ENCODE data around the gene OR51B6.

The OR51B6 gene

DNA sequence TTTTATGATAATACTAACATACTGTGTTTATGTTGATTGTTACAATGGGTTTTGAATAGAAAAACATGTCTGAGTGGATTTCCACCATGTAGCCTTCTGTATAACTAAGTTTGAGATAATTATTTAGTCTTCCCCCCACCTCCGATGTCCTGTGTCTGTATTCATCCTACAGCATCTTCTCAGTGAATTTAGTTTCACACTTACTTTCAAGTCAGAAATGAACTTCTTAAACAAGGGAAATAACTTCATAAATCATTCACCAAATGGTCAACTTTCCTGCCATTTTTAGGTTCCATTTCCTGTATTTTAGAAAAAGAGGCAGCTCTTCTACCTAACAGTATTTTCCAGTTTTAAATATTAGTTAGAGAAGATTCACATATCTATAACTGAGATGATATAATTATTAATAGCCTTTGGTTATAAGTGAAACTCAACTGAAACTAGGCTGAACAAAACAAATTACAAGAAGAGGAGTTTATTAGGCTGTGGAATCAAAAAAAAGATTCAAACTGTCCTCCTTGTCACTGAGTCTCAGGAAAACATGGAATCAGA, 11.5 kb upstream of the OR51B6 start:
- H3K27ac ChIP-seq (replicated peaks; ENCODE audit: low read length) = no peak overlapping the region
- H2AK5ac ChIP-seq (ENCODE audit: low read depth, low read length) = no peak overlapping the region
- no peak for DNase-seq (ENCODE audit: low spot score)
- no peak overlapping the region for H2BK120ac ChIP-seq (ENCODE audit: low read depth, low read length)
- no peak overlapping the region for H3K18ac ChIP-seq (ENCODE audit: low read length)
- H3K4me3 ChIP-seq (ENCODE audit: low read length in 2 of 2) = no peak overlapping the region
- no peak overlapping the region for H3K9ac ChIP-seq (ENCODE audit: low read depth, low read length, poor library complexity)
- H3K14ac ChIP-seq (ENCODE audit: low read length) = no peak overlapping the region
- no peak overlapping the region for H4K91ac ChIP-seq (ENCODE audit: low read depth, low read length, poor library complexity)
- H3K27me3 ChIP-seq (ENCODE audit: control insufficient read depth in 3 of 3, insufficient read depth in 3 of 3, low read depth in 1 of 3, low read length in 3 of 3) = peaks cover 0 to 3% (median 0%) of the 10 kb centered on the region in 3 experiments
- no peak overlapping the region for H2BK12ac ChIP-seq (ENCODE audit: low read length)
- no CpG with 5 or more reads among the region's 1 CpG for WGBS, 2 donors (ENCODE audit: extremely low coverage in 2 of 2, insufficient read length in 2 of 2, insufficient replicate concordance in 1 of 2)
- no peak overlapping the region for H2BK5ac ChIP-seq (ENCODE audit: low read length)
- no peak overlapping the region for H4K8ac ChIP-seq (ENCODE audit: low read depth, low read length)
- H3K9me3 ChIP-seq (replicated peaks in 1 of 2; ENCODE audit: control insufficient read depth in 2 of 2, insufficient read depth in 1 of 2, low read depth in 1 of 2, low read length in 2 of 2) = no peaks in the 10 kb centered on the region
- H3K4ac ChIP-seq (ENCODE audit: low read length) = no peak overlapping the region
- no peak overlapping the region for H3K4me2 ChIP-seq (ENCODE audit: insufficient read depth, low read length, poor library complexity, severe bottlenecking)
- H2BK15ac ChIP-seq (ENCODE audit: low read length) = no peak overlapping the region
- no peaks in the 10 kb centered on the region for H3K79me1 ChIP-seq (ENCODE audit: low read depth, low read length)
- H3K23ac ChIP-seq (ENCODE audit: low read depth, low read length, poor library complexity) = no peak overlapping the region
- no peaks in the 10 kb centered on the region for H3K36me3 ChIP-seq (replicated peaks in 1 of 2; ENCODE audit: control insufficient read depth in 2 of 2, insufficient read depth in 2 of 2, low read length in 2 of 2)
- H2AFZ ChIP-seq (ENCODE audit: low read length) = no peak overlapping the region
- no peaks in the 10 kb centered on the region for H3K4me1 ChIP-seq (ENCODE audit: control insufficient read depth in 2 of 2, insufficient read depth in 1 of 2, low read depth in 1 of 2, low read length in 2 of 2)

DNA sequence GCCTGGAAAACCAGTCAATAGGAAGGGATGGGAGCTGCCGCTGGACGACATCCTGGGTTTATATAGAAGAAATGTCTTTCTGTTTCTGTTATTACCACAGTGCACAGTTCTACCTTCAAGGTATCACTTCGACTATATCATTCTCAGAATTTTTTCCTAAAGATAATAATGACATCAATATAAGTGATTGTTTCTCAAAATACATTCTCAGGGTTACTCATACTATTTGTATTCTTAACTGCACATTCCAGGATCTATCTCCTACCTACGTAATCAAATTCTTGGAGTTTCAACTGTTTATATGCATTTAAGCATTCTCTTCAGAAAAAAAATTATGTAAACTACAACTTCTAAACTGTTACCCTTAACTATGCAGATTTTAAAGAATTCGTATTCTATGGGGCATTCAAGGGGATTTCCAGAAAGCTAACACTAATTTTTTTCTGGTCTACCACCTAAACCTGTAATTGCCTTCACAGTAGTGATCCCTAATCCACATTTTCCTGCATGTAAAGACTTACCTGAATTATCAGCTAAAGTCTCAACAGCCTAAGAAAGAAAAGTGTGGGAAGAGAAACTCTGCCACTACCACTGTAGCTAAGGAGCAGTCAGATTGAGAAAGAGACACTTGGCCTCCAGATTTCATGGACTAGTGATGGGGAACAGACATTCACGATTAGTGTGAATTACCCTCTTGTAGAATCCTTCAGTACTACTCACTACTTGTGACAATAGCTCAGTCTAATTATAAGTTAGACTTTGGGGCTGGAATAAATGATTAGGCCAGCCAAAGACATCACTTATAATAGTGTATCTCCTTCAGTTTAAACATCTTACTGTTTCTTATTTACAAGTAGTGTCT, 7.6 kb upstream of the OR51B6 start, which contains the start of gene OR51B5:
TSS of gene OR51B5 (minus strand) at position 51 of the 862 bp plus-strand sequence. CDS start at position 51, 0 bp downstream.
- Histone ChIP-seq H3K27me3 (ENCODE audit: control insufficient read depth in 3 of 3, insufficient read depth in 3 of 3, low read depth in 1 of 3, low read length in 3 of 3) (peaks cover 0 to 3% (median 0%) of the 10 kb centered on the region in 3 experiments), H3K9ac (ENCODE audit: low read depth, low read length, poor library complexity) (no peak within 1 kb of the TSS), H3K4ac (ENCODE audit: low read length) (no peak within 1 kb of the TSS), H3K27ac (replicated peaks; ENCODE audit: low read length) (no peak within 1 kb of the TSS), H2BK12ac (ENCODE audit: low read length) (no peak within 1 kb of the TSS), H2AFZ (ENCODE audit: low read length) (no peak within 1 kb of the TSS), H4K8ac (ENCODE audit: low read depth, low read length) (no peak within 1 kb of the TSS), H2BK5ac (ENCODE audit: low read length) (no peak within 1 kb of the TSS), H3K4me2 (ENCODE audit: insufficient read depth, low read length, poor library complexity, severe bottlenecking) (no peak within 1 kb of the TSS), H3K18ac (ENCODE audit: low read length) (no peak within 1 kb of the TSS), H3K4me3 (ENCODE audit: low read length in 2 of 2) (no peak within 1 kb of the TSS), H2BK15ac (ENCODE audit: low read length) (no peak within 1 kb of the TSS), H2BK120ac (ENCODE audit: low read depth, low read length) (no peak within 1 kb of the TSS), H3K4me1 (ENCODE audit: control insufficient read depth in 2 of 2, insufficient read depth in 1 of 2, low read depth in 1 of 2, low read length in 2 of 2) (no peaks in the 10 kb centered on the region), H4K91ac (ENCODE audit: low read depth, low read length, poor library complexity) (no peak within 1 kb of the TSS), H3K36me3 (replicated peaks in 1 of 2; ENCODE audit: control insufficient read depth in 2 of 2, insufficient read depth in 2 of 2, low read length in 2 of 2) (no peaks in the 10 kb centered on the region), H2AK5ac (ENCODE audit: low read depth, low read length) (no peak within 1 kb of the TSS), H3K14ac (ENCODE audit: low read length) (no peak within 1 kb of the TSS), H3K9me3 (replicated peaks in 1 of 2; ENCODE audit: control insufficient read depth in 2 of 2, insufficient read depth in 1 of 2, low read depth in 1 of 2, low read length in 2 of 2) (no peaks in the 10 kb centered on the region), H3K79me1 (ENCODE audit: low read depth, low read length) (no peaks in the 10 kb centered on the region), H3K23ac (ENCODE audit: low read depth, low read length, poor library complexity) (no peak within 1 kb of the TSS)
- no peak for DNase-seq (ENCODE audit: low spot score)
- WGBS, 2 donors (ENCODE audit: extremely low coverage in 2 of 2, insufficient read length in 2 of 2, insufficient replicate concordance in 1 of 2) = no CpG with 5 or more reads among the region's 6 CpGs

DNA sequence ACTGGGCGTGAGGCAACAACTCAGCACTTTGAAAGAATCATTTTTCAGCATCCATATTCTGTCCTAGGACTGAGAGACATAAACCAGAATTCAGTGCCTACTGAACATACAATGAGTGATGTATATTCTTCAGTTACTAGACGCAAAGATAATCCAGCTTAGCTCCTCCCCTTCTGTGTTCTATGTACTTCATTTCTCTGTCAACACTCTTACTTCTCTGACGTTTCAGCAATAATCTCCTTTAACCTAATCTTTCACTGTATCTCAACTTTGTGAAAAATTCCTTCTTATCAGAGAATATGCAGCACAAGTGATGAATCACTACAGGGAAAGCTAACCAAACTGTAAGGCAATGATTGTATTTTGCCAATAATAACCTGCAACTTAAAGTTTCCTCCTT, 5.5 kb upstream of the OR51B6 start:
- Histone ChIP-seq H4K8ac (ENCODE audit: low read depth, low read length) (no peak overlapping the region), H3K9ac (ENCODE audit: low read depth, low read length, poor library complexity) (no peak overlapping the region), H3K9me3 (replicated peaks in 1 of 2; ENCODE audit: control insufficient read depth in 2 of 2, insufficient read depth in 1 of 2, low read depth in 1 of 2, low read length in 2 of 2) (no peaks in the 10 kb centered on the region), H3K23ac (ENCODE audit: low read depth, low read length, poor library complexity) (no peak overlapping the region), H3K4ac (ENCODE audit: low read length) (no peak overlapping the region), H3K4me1 (ENCODE audit: control insufficient read depth in 2 of 2, insufficient read depth in 1 of 2, low read depth in 1 of 2, low read length in 2 of 2) (no peaks in the 10 kb centered on the region), H3K79me1 (ENCODE audit: low read depth, low read length) (no peaks in the 10 kb centered on the region), H2BK120ac (ENCODE audit: low read depth, low read length) (no peak overlapping the region), H3K18ac (ENCODE audit: low read length) (no peak overlapping the region), H3K14ac (ENCODE audit: low read length) (no peak overlapping the region), H3K27ac (replicated peaks; ENCODE audit: low read length) (no peak overlapping the region), H3K27me3 (ENCODE audit: control insufficient read depth in 3 of 3, insufficient read depth in 3 of 3, low read depth in 1 of 3, low read length in 3 of 3) (peaks cover 0 to 3% (median 0%) of the 10 kb centered on the region in 3 experiments), H3K4me3 (ENCODE audit: low read length in 2 of 2) (no peak overlapping the region), H2BK15ac (ENCODE audit: low read length) (no peak overlapping the region), H3K36me3 (replicated peaks in 1 of 2; ENCODE audit: control insufficient read depth in 2 of 2, insufficient read depth in 2 of 2, low read length in 2 of 2) (no peaks in the 10 kb centered on the region), H3K4me2 (ENCODE audit: insufficient read depth, low read length, poor library complexity, severe bottlenecking) (no peak overlapping the region), H4K91ac (ENCODE audit: low read depth, low read length, poor library complexity) (no peak overlapping the region), H2BK12ac (ENCODE audit: low read length) (no peak overlapping the region), H2AK5ac (ENCODE audit: low read depth, low read length) (no peak overlapping the region), H2AFZ (ENCODE audit: low read length) (no peak overlapping the region), H2BK5ac (ENCODE audit: low read length) (no peak overlapping the region)
- DNase-seq (ENCODE audit: low spot score) = no peak
- WGBS, 2 donors (ENCODE audit: extremely low coverage in 2 of 2, insufficient read length in 2 of 2, insufficient replicate concordance in 1 of 2) = no CpG with 5 or more reads among the region's 3 CpGs

DNA sequence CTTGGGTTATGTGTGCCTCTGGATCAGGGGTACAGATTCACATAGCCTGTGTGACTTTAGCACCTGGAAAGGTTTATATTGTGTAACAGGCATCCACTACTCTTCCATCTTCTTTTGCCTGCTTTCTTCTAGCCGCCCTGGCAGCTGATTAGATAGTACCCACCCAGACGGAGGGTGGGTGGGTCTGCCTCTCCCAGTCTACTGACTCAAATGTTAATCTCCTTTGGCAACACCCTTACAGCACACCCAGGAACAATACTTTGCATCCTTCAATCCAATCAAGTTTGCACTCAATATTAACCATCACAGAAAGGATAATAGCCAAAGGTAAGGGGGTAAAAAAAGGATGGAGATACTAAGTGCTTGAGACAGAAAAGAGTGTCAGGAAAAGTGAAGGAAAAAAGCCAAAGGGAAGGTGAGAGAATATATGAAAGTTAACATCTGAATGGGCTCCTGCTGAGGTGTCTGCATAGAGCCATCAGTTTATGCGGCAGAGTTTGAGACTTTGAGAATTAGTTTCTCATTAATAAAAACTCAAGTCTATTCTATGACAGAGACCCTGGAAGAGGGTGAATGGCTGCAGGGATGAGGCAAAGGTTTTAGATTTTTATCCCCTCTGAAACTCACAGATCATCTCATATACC, 2.6 kb upstream of the OR51B6 start:
- Histone ChIP-seq H3K27ac (replicated peaks; ENCODE audit: low read length) (no peak overlapping the region), H4K91ac (ENCODE audit: low read depth, low read length, poor library complexity) (no peak overlapping the region), H2BK15ac (ENCODE audit: low read length) (no peak overlapping the region), H3K9me3 (replicated peaks in 1 of 2; ENCODE audit: control insufficient read depth in 2 of 2, insufficient read depth in 1 of 2, low read depth in 1 of 2, low read length in 2 of 2) (no peaks in the 10 kb centered on the region), H3K79me1 (ENCODE audit: low read depth, low read length) (no peaks in the 10 kb centered on the region), H3K36me3 (replicated peaks in 1 of 2; ENCODE audit: control insufficient read depth in 2 of 2, insufficient read depth in 2 of 2, low read length in 2 of 2) (no peaks in the 10 kb centered on the region), H3K14ac (ENCODE audit: low read length) (no peak overlapping the region), H3K4me2 (ENCODE audit: insufficient read depth, low read length, poor library complexity, severe bottlenecking) (no peak overlapping the region), H3K4ac (ENCODE audit: low read length) (no peak overlapping the region), H2AFZ (ENCODE audit: low read length) (no peak overlapping the region), H3K27me3 (ENCODE audit: control insufficient read depth in 3 of 3, insufficient read depth in 3 of 3, low read depth in 1 of 3, low read length in 3 of 3) (no peaks in the 10 kb centered on the region), H3K4me1 (ENCODE audit: control insufficient read depth in 2 of 2, insufficient read depth in 1 of 2, low read depth in 1 of 2, low read length in 2 of 2) (no peaks in the 10 kb centered on the region), H3K23ac (ENCODE audit: low read depth, low read length, poor library complexity) (no peak overlapping the region), H2BK120ac (ENCODE audit: low read depth, low read length) (no peak overlapping the region), H3K9ac (ENCODE audit: low read depth, low read length, poor library complexity) (no peak overlapping the region), H4K8ac (ENCODE audit: low read depth, low read length) (no peak overlapping the region), H3K4me3 (ENCODE audit: low read length in 2 of 2) (no peak overlapping the region), H2AK5ac (ENCODE audit: low read depth, low read length) (no peak overlapping the region), H2BK12ac (ENCODE audit: low read length) (no peak overlapping the region), H2BK5ac (ENCODE audit: low read length) (no peak overlapping the region), H3K18ac (ENCODE audit: low read length) (no peak overlapping the region)
- DNase-seq (ENCODE audit: low spot score) = no peak
- no CpG with 5 or more reads among the region's 3 CpGs for WGBS, 2 donors (ENCODE audit: extremely low coverage in 2 of 2, insufficient read length in 2 of 2, insufficient replicate concordance in 1 of 2)
